Thyroid gland (tissue), 4 donors: ENCODE data around the gene GNLY. TPM values are rescaled to one million over a fixed set of nuclear protein-coding genes. Genes with fewer than 3 reads are reported as not detected.

Experiments used
- DNase-seq, 2 donors: peaks; one replicate each; pipeline ENCODE4 v3.0.0-alpha.2; 2019
- H3K27ac ChIP-seq, 3 donors: fragments of 200-600 bp; sonication (generic); 1 replicate in 2 of 3; 2 replicates in 1 of 3; pipeline ENCODE4 v1.5.1; 2016 to 2019; ENCODE audit warnings: mild to moderate bottlenecking in 1 of 3, moderate library complexity in 1 of 3
- H3K27me3 ChIP-seq: fragments of 200-600 bp; sonication (generic); one replicate; pipeline ENCODE4 v1.5.1; 2019
- H3K36me3 ChIP-seq, 2 donors: fragments of 200-600 bp; sonication (generic); one replicate each; pipeline ENCODE4 v1.5.1; 2016 to 2019
- H3K4me1 ChIP-seq, 2 donors: fragments of 200-600 bp; sonication (generic); one replicate each; pipeline ENCODE4 v1.5.1; 2017 to 2019
- H3K4me3 ChIP-seq, 3 donors: fragments of 200-600 bp; sonication (generic); replicated peaks in 1 of 3; 1 replicate in 2 of 3; 2 replicates in 1 of 3; pipeline ENCODE4 v1.5.1; 2016; ENCODE audit warnings: mild to moderate bottlenecking in 1 of 3
- H3K9me3 ChIP-seq: fragments of 200-600 bp; sonication (generic); one replicate; pipeline ENCODE4 v1.5.1; 2017
- CTCF ChIP-seq, 6 experiments: fragments of 200-600 bp in 3 of 6; fragments of 450-650 bp in 3 of 6; sonication (generic) in 3 of 6; IDR thresholded peaks; one replicate each; pipeline ENCODE4 v1.5.1; 2016 to 2019; ENCODE audit warnings: antibody characterized with exemption in 6 of 6, mild to moderate bottlenecking in 2 of 6, inconsistent platforms in 1 of 6, moderate library complexity in 1 of 6
- POLR2A ChIP-seq, 2 donors: fragments of 450-650 bp; IDR thresholded peaks; one replicate each; pipeline ENCODE4 v1.6.1; 2017; ENCODE audit warnings: antibody characterized with exemption in 2 of 2, mild to moderate bottlenecking in 2 of 2, moderate library complexity in 1 of 2
- WGBS, 2 donors: methylation state at CpG; one replicate each; pipeline ENCODE4 v1.1.5; 2017; 5-methylcytosine and 5-hydroxymethylcytosine counted together
- intact Hi-C: fragments of 100-400 bp; cut with DNase I; formaldehyde crosslinking; loops from one replicate; pipeline ENCODE4 v1.15.1; 2023
- small RNA-seq: library from RNA; depleted of rRNA; stranded (forward); fragments of <200 nt; gene quantifications from one replicate; pipeline ENCODE3, GENCODE V24; 2016
- total RNA-seq, 4 donors: library from RNA; depleted of rRNA; stranded (reverse); fragments of >200 nt; gene quantifications; one replicate each; pipeline ENCODE4 v1.2.3, GENCODE V29; 2016

Gene GNLY
- total RNA-seq, 4 donors from 2014 or later: 0.22 to 3.6 (median 0.63) TPM; not detected in 1

GRCh38 chr2:85745619-85746018 is 51.5 kb downstream of the GNLY start:
- peaks cover 60 to 80% of the 10 kb centered on the region in 2 donors for H3K4me1 ChIP-seq
- no peaks in the 10 kb centered on the region for H3K9me3 ChIP-seq
- no peak overlapping the region for H3K4me3 ChIP-seq
- H3K27ac ChIP-seq: peak overlapping the region; percentile 98 to 100 (median 99)
- no peak for DNase-seq
- H3K27me3 ChIP-seq: no peaks in the 10 kb centered on the region
- WGBS, 2 donors: 69 to 78% methylated on average over 8 of the region's 8 CpGs
- TF ChIP-seq POLR2A (IDR thresholded peaks at IDR 0.05): no peak
- TF ChIP-seq CTCF (IDR thresholded peaks at IDR 0.05): no peak
- no peaks in the 10 kb centered on the region for H3K36me3 ChIP-seq
- intact Hi-C loops: no loop called here

GRCh38 chr2:85746321-85747004 is 52.3 kb downstream of the GNLY start:
- Histone ChIP-seq H3K27ac (peak overlapping the region; percentile 98 to 100 (median 99)), H3K27me3 (no peaks in the 10 kb centered on the region), H3K9me3 (no peaks in the 10 kb centered on the region), H3K36me3 (no peaks in the 10 kb centered on the region), H3K4me1 (peaks cover 51 to 80% of the 10 kb centered on the region in 2 donors), H3K4me3 (no peak overlapping the region)
- intact Hi-C loops: no loop called here
- WGBS, 2 donors: 54 to 63% methylated on average over 8 of the region's 8 CpGs
- TF ChIP-seq POLR2A (IDR thresholded peaks at IDR 0.05): no peak
- no peak for TF ChIP-seq CTCF (IDR thresholded peaks at IDR 0.05)
- peak in 1 of 2 donors; percentile 33 for DNase-seq

- Histone ChIP-seq H3K4me3 (no peak overlapping the region), H3K36me3 (no peaks in the 10 kb centered on the region), H3K9me3 (no peaks in the 10 kb centered on the region), H3K27me3 (no peaks in the 10 kb centered on the region), H3K4me1 (peaks cover 44 to 80% of the 10 kb centered on the region in 2 donors), H3K27ac (peak overlapping the region in 2 of 3 donors; percentile 45 to 99)
- intact Hi-C loops: no loop called here
- 93 to 97% methylated on average over 3 of the region's 3 CpGs for WGBS, 2 donors
- TF ChIP-seq POLR2A (IDR thresholded peaks at IDR 0.05) (no peak), CTCF (IDR thresholded peaks at IDR 0.05) (no peak)
- no peak for DNase-seq
Measured at GRCh38 chr2:85747441-85747840, 53.3 kb downstream of the GNLY start.

- Histone ChIP-seq H3K4me3 (no peak overlapping the region), H3K27ac (peak overlapping the region in 2 of 3 donors; percentile 62 to 77), H3K36me3 (no peaks in the 10 kb centered on the region), H3K27me3 (no peaks in the 10 kb centered on the region), H3K9me3 (no peaks in the 10 kb centered on the region), H3K4me1 (peaks cover 44 to 78% of the 10 kb centered on the region in 2 donors)
- intact Hi-C loops: no loop called here
- no peak for TF ChIP-seq POLR2A (IDR thresholded peaks at IDR 0.05)
- no peak for TF ChIP-seq CTCF (IDR thresholded peaks at IDR 0.05)
- WGBS, 2 donors: 88 to 94% methylated on average over 7 to 9 of the region's 9 CpGs
- DNase-seq: no peak
Measured at GRCh38 chr2:85748039-85748734, 54.0 kb downstream of the GNLY start.

Small RNA genes within 50 kb of the gene (small RNA-seq; reads per million reads assigned to genes)
- gene RNU1-38P: not detected

Other genes starting within 250 kb of the GNLY start
- 100 to 1,000 TPM; 303 to 511 (median 354) TPM for gene MAT2A, start 155.2 kb upstream of the GNLY start, total RNA-seq
- 10 to 100 TPM; 39.5 to 81.9 (median 51.6) TPM for gene GGCX, start 132.9 kb upstream of the GNLY start, total RNA-seq
- 100 to 1,000 TPM in 3 of 4 donors, 10 to 100 TPM in 1; 89.6 to 171 (median 121) TPM for gene VAMP8, start 116.8 kb upstream of the GNLY start, total RNA-seq
- 10 to 100 TPM; 13.6 to 41.3 (median 20.7) TPM for gene VAMP5, start 109.9 kb upstream of the GNLY start, total RNA-seq
- 100 to 1,000 TPM in 3 of 4 donors, 10 to 100 TPM in 1; 86.9 to 202 (median 168) TPM for gene RNF181, start 98.6 kb upstream of the GNLY start, total RNA-seq
- 10 to 100 TPM in 3 of 4 donors, 1 to 10 TPM in 1; 8.9 to 25.2 (median 21.9) TPM for gene TMEM150A, start 91.7 kb upstream of the GNLY start, total RNA-seq
- gene C2orf68, start 82.3 kb upstream of the GNLY start, total RNA-seq: 10 to 100 TPM; 24.0 to 30.1 (median 25.8) TPM
- gene USP39, start 78.2 kb upstream of the GNLY start, total RNA-seq: 100 to 1,000 TPM in 2 of 4 donors, 10 to 100 TPM in 2; 60.5 to 201 (median 99.4) TPM
- 100 to 1,000 TPM in 2 of 4 donors, 10 to 100 TPM in 2; 24.8 to 323 (median 116) TPM for gene SFTPB, start 26.2 kb upstream of the GNLY start, total RNA-seq
- 100 to 1,000 TPM in 2 of 4 donors, 10 to 100 TPM in 2; 82.8 to 260 (median 167) TPM for gene ATOH8, start 59.6 kb downstream of the GNLY start, total RNA-seq
- 100 to 1,000 TPM; 139 to 199 (median 156) TPM for gene ST3GAL5, start 194.6 kb downstream of the GNLY start, total RNA-seq